B cell (primary cell): ENCODE data around the gene JPT2. TPM values are rescaled to one million over a fixed set of nuclear protein-coding genes. Genes with fewer than 3 reads are reported as not detected.

ENCODE experiments used
- ATAC-seq: fragments of 200-7000 bp; cut with Tn5 transposase; one replicate; pipeline ENCODE4 v1.10.0; 2021; ENCODE audit warnings: low read depth, mild to moderate bottlenecking, moderate number of reproducible peaks, moderate library complexity
- CTCF ChIA-PET: fragments of 350-600 bp; sonication (Branson Sonifier 250); formaldehyde crosslinking; loops from one replicate; lab custom pipeline; 2021; ENCODE audit warnings: antibody characterized with exemption, inconsistent platforms; lab: Charles Lee
- POLR2A ChIA-PET: fragments of 350-600 bp; sonication (Branson Sonifier 250); formaldehyde crosslinking; loops from one replicate; lab custom pipeline; 2021; ENCODE audit warnings: antibody characterized with exemption; lab: Charles Lee
- DNase-seq: peaks from one replicate; pipeline ENCODE4 v3.0.0; 2013
- H2AFZ ChIP-seq: 2 replicates; pipeline ENCODE4 v1.6.1; 2012; ENCODE audit warnings: mild to moderate bottlenecking, low read depth, low read length; ENCODE audit not compliant: insufficient read depth, poor library complexity, severe bottlenecking
- H3K27ac ChIP-seq, 2 donors: 1 replicate in 1 of 2; 2 replicates in 1 of 2; pipeline ENCODE4 v1.5.1; 2012 to 2013; ENCODE audit warnings: low read length in 2 of 2, mild to moderate bottlenecking in 2 of 2, moderate library complexity in 1 of 2
- H3K27me3 ChIP-seq, 4 experiments: fragments of 200-600 bp in 1 of 4; sonication (generic) in 1 of 4; replicated peaks in 1 of 4; 1 replicate in 2 of 4; 2 replicates in 2 of 4; pipeline versions ENCODE4 v1.6.1 to v1.7.0; 2013 to 2016; ENCODE audit warnings: low read length in 3 of 4, mild to moderate bottlenecking in 2 of 4, mixed read lengths in 1 of 4, moderate library complexity in 1 of 4; ENCODE audit not compliant: insufficient read depth in 4 of 4, control insufficient read depth in 3 of 4; ENCODE audit errors: control extremely low read depth in 1 of 4
- H3K36me3 ChIP-seq, 2 experiments: replicated peaks in 1 of 2; 1 replicate in 1 of 2; 2 replicates in 1 of 2; pipeline versions ENCODE4 v1.6.1 to v1.7.1; 2013; ENCODE audit warnings: low read length in 1 of 2; ENCODE audit not compliant: insufficient read depth in 2 of 2, control insufficient read depth in 1 of 2; ENCODE audit errors: control extremely low read depth in 1 of 2, extremely low read depth in 1 of 2
- H3K4me1 ChIP-seq, 2 donors: fragments of 200-600 bp in 1 of 2; sonication (generic) in 1 of 2; 1 replicate in 1 of 2; 2 replicates in 1 of 2; pipeline versions ENCODE4 v1.5.1 to v1.6.1; 2013 to 2017; ENCODE audit warnings: low read length in 2 of 2; ENCODE audit not compliant: control insufficient read depth in 2 of 2, insufficient read depth in 2 of 2
- H3K4me2 ChIP-seq: replicated peaks from 2 replicates; pipeline ENCODE3; 2012; ENCODE audit warnings: mild to moderate bottlenecking, low read depth, low read length; ENCODE audit not compliant: poor library complexity, severe bottlenecking
- H3K4me3 ChIP-seq, 5 experiments: fragments of 200-600 bp in 1 of 5; sonication (generic) in 1 of 5; 1 replicate in 3 of 5; 2 replicates in 2 of 5; pipeline versions ENCODE4 v1.5.1 to v1.7.0; 2011 to 2016; ENCODE audit warnings: low read length in 4 of 5, mild to moderate bottlenecking in 4 of 5, low read depth in 2 of 5, control low read depth in 1 of 5, moderate library complexity in 1 of 5; ENCODE audit not compliant: insufficient read depth in 1 of 5; ENCODE audit errors: control extremely low read depth in 1 of 5, extremely low read depth in 1 of 5
- H3K79me2 ChIP-seq: fragments of 200-600 bp; sonication (generic); one replicate; pipeline ENCODE4 v1.6.0; 2016; ENCODE audit warnings: low read length; ENCODE audit not compliant: control insufficient read depth, insufficient read depth
- H3K9ac ChIP-seq: fragments of 200-600 bp; sonication (generic); 2 replicates; pipeline ENCODE4 v1.6.1; 2017; ENCODE audit warnings: mild to moderate bottlenecking, low read length, moderate library complexity
- H3K9me3 ChIP-seq, 3 donors: one replicate each; pipeline versions ENCODE4 v1.6.1 to v1.7.1; 2013; ENCODE audit warnings: low read length in 2 of 3; ENCODE audit not compliant: control insufficient read depth in 2 of 3, insufficient read depth in 1 of 3; ENCODE audit errors: control extremely low read depth in 1 of 3
- H4K20me1 ChIP-seq: 2 replicates; pipeline ENCODE4 v1.6.0; 2012; ENCODE audit warnings: mild to moderate bottlenecking, low read length; ENCODE audit not compliant: insufficient read depth, control insufficient read depth, poor library complexity, severe bottlenecking
- H3K27ac Mint-ChIP-seq: one replicate; pipeline ENCODE4 v1.8.0; 2021; ENCODE audit warnings: mixed read lengths
- H3K27me3 Mint-ChIP-seq: one replicate; pipeline ENCODE4 v1.8.0; 2021; ENCODE audit warnings: mixed read lengths
- H3K4me1 Mint-ChIP-seq: one replicate; pipeline ENCODE4 v1.8.0; 2021; ENCODE audit warnings: mixed read lengths
- H3K4me3 Mint-ChIP-seq: one replicate; pipeline ENCODE4 v1.8.0; 2021; ENCODE audit warnings: mixed read lengths
- H3K9me3 Mint-ChIP-seq: one replicate; pipeline ENCODE4 v1.8.0; 2022; ENCODE audit warnings: mixed read lengths; ENCODE audit not compliant: insufficient read depth
- EZH2 ChIP-seq: IDR thresholded peaks from 2 replicates; pipeline ENCODE4 v1.6.1; 2012; ENCODE audit warnings: borderline replicate concordance, low read depth, mild to moderate bottlenecking, moderate library complexity, low read length; ENCODE audit not compliant: insufficient read depth, poor library complexity, severe bottlenecking
- WGBS: methylation state at CpG from one replicate; pipeline ENCODE4 v1.1.5; 2013; ENCODE audit warnings: missing lambda C conversion rate; ENCODE audit not compliant: insufficient coverage; 5-methylcytosine and 5-hydroxymethylcytosine counted together
- intact Hi-C: fragments of 100-400 bp; cut with micrococcal nuclease; formaldehyde crosslinking; loops from one replicate; pipeline ENCODE4 v1.10.0; 2022
- polyA plus RNA-seq: library from polyadenylated mRNA; depleted of rRNA; stranded (reverse); fragments of >200 nt; gene quantifications from 2 replicates; pipeline ENCODE4 v1.2.3, GENCODE V29; 2012
- total RNA-seq, 2 donors: library from RNA; stranded (reverse); fragments of 120-200 nt in 1 of 2; gene quantifications; 1 replicate in 1 of 2; 2 replicates in 1 of 2; pipeline versions ENCODE4 v1.2.3 to v1.2.4, GENCODE V29; 2013 to 2022
- TF ChIP-seq, protein P1 (sequence below): fragments of 200-600 bp; IDR thresholded peaks from one replicate; pipeline ENCODE4 v1.8.0; 2022; ENCODE audit warnings: antibody characterized with exemption, mild to moderate bottlenecking

JPT2 gene
- total and polyA plus RNA-seq, 2 donors (not counting 1 experiment from before 2014, with no cell fraction given), result 10.7 to 45.7 TPM

DNA sequence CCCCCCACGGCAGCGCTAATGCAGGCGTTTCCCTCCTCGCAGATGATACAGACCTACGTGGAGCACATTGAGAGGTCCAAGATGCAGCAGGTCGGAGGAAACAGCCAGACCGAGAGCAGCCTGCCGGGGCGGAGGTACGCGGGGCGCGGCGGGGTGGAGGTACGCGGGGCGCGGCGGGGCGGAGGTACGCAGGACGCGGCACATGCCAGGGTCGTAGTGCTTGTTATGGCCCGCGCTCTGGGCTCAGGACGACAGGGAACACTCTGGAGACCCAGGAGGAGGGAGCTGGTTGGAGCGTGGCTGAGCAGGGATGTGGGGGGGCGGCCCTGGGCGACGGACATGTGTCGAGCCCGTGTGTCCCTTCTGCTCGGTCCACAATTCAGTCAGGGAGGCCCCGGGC, 51.4 kb downstream of the JPT2 start:
- ATAC-seq, result no peak
- H3K79me2 ChIP-seq, result peaks cover 81% of the 10 kb centered on the region
- no peak overlapping the region for H3K27ac Mint-ChIP-seq
- no peak for DNase-seq
- H3K9ac ChIP-seq, result no peak overlapping the region
- no peaks in the 10 kb centered on the region for H3K9me3 Mint-ChIP-seq
- WGBS, result 98% methylated on average over 33 of the region's 35 CpGs
- peaks cover 0 to 66% of the 10 kb centered on the region in 2 experiments for H3K36me3 ChIP-seq
- H3K4me3 Mint-ChIP-seq, result no peak overlapping the region
- no peaks in the 10 kb centered on the region for H3K27me3 ChIP-seq
- H2AFZ ChIP-seq, result no peak overlapping the region
- intact Hi-C loops, result no loop called here
- H4K20me1 ChIP-seq, result peaks cover 73% of the 10 kb centered on the region
- H3K9me3 ChIP-seq, result no peaks in the 10 kb centered on the region
- no peak for TF ChIP-seq EZH2
- TF ChIP-seq, protein P1, sequence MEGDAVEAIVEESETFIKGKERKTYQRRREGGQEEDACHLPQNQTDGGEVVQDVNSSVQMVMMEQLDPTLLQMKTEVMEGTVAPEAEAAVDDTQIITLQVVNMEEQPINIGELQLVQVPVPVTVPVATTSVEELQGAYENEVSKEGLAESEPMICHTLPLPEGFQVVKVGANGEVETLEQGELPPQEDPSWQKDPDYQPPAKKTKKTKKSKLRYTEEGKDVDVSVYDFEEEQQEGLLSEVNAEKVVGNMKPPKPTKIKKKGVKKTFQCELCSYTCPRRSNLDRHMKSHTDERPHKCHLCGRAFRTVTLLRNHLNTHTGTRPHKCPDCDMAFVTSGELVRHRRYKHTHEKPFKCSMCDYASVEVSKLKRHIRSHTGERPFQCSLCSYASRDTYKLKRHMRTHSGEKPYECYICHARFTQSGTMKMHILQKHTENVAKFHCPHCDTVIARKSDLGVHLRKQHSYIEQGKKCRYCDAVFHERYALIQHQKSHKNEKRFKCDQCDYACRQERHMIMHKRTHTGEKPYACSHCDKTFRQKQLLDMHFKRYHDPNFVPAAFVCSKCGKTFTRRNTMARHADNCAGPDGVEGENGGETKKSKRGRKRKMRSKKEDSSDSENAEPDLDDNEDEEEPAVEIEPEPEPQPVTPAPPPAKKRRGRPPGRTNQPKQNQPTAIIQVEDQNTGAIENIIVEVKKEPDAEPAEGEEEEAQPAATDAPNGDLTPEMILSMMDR, result no peak
- H3K4me1 Mint-ChIP-seq, result peaks cover 16% of the 10 kb centered on the region
- H3K4me3 ChIP-seq, result no peak overlapping the region
- peaks cover 14 to 25% of the 10 kb centered on the region in 2 donors for H3K4me1 ChIP-seq
- H3K4me2 ChIP-seq, result no peak overlapping the region
- ChIA-PET CTCF (no interaction called here), POLR2A (no interaction called here)
- no peaks in the 10 kb centered on the region for H3K27me3 Mint-ChIP-seq
- no peak overlapping the region for H3K27ac ChIP-seq

- no peak overlapping the region for H3K4me3 Mint-ChIP-seq
- peaks cover 0 to 63% of the 10 kb centered on the region in 2 experiments for H3K36me3 ChIP-seq
- no peak overlapping the region for H3K4me3 ChIP-seq
Observed at GRCh38 chr16:1731073-1731472, 53.0 kb downstream of the JPT2 start.

More at GRCh38 chr16:1731073-1731472, 53.0 kb downstream of the JPT2 start:
- POLR2A ChIA-PET, result interaction anchor here (0.7 kb wide), 1 partner anchor 291 kb away, joined by 4 read pairs; no protein-coding TSS in a partner anchor
- WGBS, result 98% methylated on average over 5 of the region's 7 CpGs
- ATAC-seq, result no peak
- H3K4me2 ChIP-seq, result no peak overlapping the region
- TF ChIP-seq, protein P1, result no peak
- no peak for TF ChIP-seq EZH2
- no peaks in the 10 kb centered on the region for H3K27me3 ChIP-seq
- peaks cover 0 to 9% (median 0%) of the 10 kb centered on the region in 3 donors for H3K9me3 ChIP-seq
- no peak overlapping the region for H3K9ac ChIP-seq
- no peak overlapping the region for H3K27ac ChIP-seq
- H3K4me1 Mint-ChIP-seq, result peaks cover 10% of the 10 kb centered on the region
- H3K27me3 Mint-ChIP-seq, result no peaks in the 10 kb centered on the region
- peaks cover 76% of the 10 kb centered on the region for H3K79me2 ChIP-seq
- H3K27ac Mint-ChIP-seq, result no peak overlapping the region
- no peak overlapping the region for H2AFZ ChIP-seq
- intact Hi-C loops, result no loop called here
- peaks cover 80% of the 10 kb centered on the region for H4K20me1 ChIP-seq
- CTCF ChIA-PET, result no interaction called here
- no peak for DNase-seq
- peaks cover 4 to 8% of the 10 kb centered on the region in 2 donors for H3K4me1 ChIP-seq
- H3K9me3 Mint-ChIP-seq, result no peaks in the 10 kb centered on the region
